GM19035 (cell line): ENCODE measurements around the gene ZNF444.

Experiments
- ATAC-seq: cut with Tn5 transposase; IDR thresholded peaks from one replicate; pipeline ENCODE4 v1.9.1; 2021; ENCODE audit not compliant: unreplicated experiment

The ZNF444 gene

DNA sequence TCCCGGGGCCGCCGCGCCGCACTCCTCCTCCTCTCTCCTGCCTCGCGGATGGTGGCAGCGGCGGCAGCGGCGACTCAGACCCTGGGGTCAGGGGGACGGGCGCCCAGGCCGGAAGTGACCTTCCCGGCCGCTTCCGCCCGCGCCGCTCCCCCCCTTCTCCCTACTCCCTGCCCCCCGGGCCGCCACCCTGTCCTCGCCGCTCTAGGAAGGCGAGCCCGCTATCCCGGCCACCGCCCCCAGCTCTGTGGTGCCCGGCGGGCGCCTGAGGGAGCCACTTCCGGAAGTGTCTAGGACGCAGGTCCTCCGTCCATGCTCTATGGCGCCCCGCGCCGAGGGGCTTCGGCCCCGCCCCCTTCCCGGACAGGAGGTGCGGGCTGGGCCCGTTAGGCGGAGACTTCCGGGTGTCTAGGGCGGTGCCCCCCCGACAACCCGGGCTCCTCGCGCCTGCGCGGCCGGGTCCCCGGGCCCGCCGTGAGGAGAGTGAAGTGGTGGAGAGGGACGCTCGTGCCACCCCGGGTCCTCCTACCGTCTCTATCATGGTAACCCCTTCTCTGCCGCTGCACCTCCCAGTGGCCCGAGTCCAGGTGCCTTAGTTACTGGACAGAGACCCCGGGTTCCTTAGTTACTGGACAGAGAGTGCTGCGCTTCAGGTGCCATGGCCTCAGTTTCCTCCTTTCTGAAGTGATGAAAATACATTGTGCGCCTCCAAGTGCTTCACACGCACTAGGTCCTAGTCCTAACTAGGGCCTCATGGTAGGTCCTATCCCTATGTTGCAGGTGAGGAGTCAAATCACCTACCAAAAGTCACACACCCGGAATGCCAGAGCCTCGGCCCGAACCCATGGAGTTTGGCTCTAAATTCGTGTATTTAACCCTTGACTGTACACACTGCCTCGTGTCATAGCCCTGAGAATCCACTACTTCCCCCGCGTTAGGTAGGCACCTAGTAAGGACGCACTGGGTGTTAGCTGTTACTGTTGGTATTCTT, 19.6 kb upstream of the ZNF444 start, which contains the start of gene ZNF787:
ZNF787 (minus strand) TSS at position 116 of the 988 bp plus-strand sequence. CDS start 18,078 bp downstream, outside the sequence.
- ATAC-seq: peak; percentile 82

- ATAC-seq: no peak
Observed at GRCh38 chr19:56123266-56123891, 17.7 kb upstream of the ZNF444 start.

DNA sequence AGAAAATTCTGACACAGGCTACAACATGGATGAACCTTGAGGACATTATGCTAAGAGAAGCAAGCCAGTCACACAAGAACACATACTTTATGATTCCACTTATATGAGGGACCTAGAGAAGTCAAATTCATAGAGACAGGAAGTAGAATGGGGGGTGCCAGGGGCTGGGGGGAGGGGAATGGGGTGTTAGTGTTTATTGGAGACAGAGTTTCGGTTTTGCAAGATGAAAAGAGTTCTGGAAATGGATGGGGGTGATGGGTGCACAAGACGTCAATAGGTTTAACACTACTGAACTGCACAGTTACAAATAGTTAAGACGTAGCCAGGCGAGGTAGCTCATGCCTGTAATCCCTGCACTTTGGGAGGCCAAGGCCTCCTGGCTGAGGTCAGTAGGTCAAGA, 16.5 kb upstream of the ZNF444 start:
- no peak for ATAC-seq

DNA sequence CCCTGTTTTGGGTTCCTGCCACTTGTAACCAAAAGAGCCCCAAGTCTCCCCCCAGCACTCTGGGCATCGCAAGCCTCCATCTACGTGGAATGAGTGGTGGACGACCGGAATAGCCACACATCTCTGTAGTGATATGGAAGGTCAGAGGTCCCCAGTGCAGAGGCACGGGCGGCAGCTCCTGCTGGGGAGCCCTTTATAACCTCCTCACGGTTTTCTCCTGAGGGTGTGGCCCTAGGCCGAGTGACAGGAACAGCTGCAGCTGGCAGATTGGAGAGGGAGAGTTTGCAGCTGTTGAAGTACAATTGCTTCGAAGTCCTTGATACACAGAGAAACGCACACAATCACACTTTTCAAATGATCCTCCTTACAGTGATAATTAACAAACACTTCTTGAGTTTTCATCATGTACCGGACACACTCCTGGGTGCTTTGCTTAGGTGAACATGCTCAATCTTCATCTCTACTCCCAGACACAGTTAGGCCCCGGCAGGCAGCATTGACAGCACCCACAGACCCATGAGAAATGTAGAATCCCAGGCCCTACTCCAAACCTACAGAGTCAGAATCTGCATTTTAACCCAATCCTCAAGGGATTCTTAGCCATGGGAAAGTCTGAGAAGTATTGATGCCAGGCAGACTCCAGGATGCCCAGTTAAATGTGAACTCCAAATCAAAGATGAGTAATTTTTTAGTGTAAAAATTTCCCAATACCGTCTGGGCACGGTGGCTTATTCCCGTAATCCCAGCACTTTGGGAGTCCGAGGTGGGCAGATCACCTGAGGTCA, 15.1 kb upstream of the ZNF444 start:
- ATAC-seq: no peak

DNA sequence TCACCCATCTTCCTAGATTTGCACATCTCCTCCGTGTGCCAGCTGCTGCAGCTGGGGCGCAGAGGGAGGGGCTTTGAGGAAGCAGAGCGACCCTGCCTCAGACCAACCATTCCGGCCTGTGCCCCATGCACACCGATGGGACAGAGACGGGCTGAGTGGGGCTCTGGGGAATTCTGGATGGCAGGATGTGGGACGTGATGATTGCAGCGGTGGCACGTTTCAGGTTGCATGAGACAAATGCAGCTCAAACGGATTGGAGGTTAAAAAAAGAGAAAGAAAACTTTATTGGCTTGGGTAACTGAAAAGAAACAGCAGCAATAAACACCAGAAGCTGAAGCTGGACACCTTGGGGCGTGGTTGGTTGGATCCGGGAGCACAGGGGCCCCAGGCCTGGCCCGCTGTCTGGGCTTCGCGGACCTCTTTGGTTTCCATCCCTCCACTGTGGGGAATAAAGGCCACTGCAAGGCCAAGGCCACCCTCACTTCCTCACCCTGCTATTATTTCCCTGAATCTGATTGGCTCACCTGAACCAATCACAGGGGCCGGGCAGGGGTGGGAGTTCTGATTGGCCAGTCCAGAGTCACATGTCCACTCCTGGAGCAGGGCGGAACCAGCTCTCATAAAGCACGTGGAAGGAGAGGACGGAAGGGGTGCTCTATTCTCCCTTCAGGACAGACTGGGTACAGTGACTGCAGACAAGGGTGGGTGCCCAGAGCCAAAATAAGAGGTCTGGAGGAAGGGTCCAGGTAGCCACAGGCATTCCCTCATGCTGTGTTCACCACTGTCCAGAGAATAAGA, 13.9 kb upstream of the ZNF444 start:
- no peak for ATAC-seq

GRCh38 chr19:56130006-56130405, 11.1 kb upstream of the ZNF444 start:
- no peak for ATAC-seq

- no peak for ATAC-seq
Observed at GRCh38 chr19:56131651-56132050, 9.4 kb upstream of the ZNF444 start.

DNA sequence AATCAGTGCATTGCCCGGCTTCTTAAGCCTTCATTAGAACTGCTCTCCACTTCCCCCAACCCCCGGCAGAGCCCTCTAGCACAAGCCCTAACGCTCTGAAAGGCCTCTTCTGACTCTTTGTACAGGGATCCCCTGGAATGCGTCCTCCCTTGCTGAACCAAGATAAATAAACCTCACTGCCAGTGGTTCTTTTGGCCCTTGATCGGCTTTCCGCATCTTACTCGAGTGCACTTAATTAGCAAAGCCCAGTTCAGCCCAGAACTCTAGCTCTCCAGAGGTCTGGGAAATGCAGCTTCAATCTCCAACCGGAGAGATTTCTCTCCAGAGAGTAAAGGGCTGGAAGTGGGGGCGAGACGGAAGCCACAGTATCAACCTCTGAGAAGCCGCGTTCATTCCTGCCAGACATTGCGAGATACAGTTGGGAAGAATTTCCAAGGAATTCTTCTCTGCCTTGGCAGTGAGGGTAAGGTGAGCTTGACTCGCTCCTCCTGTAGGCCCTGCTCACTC, 8.7 kb upstream of the ZNF444 start:
- ATAC-seq: no peak

DNA sequence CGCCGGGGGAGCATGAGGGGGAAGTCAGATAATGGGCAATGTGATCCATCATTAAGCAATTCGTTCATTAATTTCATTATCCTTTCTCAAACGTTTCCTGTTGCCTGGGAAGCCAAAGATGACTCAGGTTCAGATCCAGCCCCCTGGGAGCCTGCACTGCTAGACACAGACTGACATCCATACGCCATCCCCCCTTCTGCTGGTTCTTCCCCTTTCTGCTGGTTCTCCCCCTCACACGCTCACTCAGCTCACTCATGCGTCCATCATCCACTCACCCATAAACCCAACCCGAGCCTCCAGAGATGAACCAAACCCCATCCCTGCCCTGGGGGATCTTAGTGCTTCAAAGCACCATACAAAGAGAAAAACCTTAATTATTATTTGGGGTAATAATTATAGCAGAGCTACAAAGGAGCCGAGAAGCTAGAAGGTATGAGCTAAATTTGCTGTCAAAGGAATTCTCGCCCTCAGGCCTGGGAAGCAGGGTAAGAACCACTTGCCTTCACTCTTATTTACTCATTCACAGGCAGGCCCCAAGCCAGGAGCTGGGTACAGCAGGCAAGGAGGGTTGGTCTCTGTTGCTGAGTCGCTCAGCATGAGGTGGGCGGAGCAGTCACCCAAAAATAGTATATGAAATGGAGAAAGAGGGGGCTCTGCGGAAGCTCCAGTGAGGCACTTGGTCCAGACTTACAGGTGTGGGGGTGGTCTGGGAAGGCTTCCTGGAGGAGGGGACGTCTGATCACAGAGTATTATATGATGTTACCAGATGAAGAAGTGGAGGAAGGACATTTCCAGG, 7.0 kb upstream of the ZNF444 start:
- ATAC-seq: no peak

DNA sequence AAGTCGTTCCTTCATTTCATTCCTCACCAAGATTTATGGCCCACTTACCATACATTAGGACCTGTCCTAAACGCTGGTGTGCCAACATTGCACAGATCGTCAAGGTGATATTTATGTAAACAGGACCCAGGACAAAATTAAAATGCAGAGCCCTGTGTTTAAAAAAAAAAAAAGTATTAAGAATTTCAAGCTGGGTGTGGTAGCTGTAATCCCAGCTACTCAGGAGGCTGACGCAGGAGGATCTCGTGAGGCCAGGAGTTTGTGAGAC, 6.5 kb upstream of the ZNF444 start:
- no peak for ATAC-seq

DNA sequence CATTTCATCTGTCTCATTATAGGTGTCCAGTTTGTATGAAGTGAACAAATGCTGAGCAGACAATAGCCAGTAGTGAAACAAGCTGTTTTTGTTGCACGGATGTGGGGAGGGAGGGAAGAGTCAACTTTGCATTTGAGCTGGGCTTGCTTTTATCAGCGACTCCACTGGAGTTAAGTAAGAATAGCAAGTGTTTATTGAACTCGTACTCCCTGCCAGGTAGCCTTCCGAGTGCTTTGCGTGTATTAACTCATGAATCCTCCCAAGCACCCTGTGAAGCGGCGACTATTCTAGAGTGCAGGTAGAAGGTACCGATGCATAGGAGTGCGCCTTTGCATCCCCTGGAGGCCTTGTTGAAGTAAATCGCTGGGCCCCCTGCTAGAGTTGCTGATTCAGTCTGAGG, 4.7 kb upstream of the ZNF444 start:
- no peak for ATAC-seq

DNA sequence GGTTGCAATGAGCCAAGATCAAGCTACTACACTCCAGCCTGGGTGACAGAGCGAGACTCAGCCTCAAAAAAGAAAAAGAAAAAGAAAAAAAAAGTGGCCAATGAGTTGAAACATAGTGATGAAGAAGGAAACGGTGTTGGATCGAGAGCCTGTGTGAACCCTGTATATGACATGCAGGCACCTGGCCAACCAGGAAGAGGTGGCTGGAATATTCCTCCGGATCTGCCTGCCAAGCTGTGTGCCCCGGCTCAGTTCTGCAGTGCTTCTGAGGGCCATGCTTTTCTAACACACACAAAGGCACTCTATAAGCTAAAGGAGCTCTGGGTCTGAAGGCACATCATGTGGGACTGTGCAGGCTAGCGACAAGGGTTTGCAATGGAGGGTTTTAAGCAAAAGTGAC, 3.7 kb upstream of the ZNF444 start:
- no peak for ATAC-seq

DNA sequence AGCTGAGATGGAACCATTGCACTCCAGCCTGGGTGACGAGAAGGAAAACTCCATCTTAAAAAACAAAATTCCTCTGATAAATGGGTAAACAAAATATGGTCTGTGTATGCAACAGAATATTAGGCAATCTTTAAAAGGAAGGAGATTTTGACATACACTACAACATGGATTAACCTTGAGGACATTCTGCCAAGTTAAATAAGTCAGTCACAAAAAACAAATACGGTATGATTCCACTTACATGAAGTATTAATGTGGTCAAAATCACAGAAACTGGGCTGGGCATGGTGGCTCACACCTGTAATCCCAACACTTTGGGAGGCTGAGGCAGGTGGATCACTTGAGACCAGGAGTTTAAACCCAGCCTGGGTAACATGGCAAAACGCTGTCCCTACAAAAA, 3.0 kb upstream of the ZNF444 start:
- no peak for ATAC-seq

GRCh38 chr19:56139847-56140582, 1.1 kb upstream of the ZNF444 start:
- ATAC-seq: peak; percentile 3

DNA sequence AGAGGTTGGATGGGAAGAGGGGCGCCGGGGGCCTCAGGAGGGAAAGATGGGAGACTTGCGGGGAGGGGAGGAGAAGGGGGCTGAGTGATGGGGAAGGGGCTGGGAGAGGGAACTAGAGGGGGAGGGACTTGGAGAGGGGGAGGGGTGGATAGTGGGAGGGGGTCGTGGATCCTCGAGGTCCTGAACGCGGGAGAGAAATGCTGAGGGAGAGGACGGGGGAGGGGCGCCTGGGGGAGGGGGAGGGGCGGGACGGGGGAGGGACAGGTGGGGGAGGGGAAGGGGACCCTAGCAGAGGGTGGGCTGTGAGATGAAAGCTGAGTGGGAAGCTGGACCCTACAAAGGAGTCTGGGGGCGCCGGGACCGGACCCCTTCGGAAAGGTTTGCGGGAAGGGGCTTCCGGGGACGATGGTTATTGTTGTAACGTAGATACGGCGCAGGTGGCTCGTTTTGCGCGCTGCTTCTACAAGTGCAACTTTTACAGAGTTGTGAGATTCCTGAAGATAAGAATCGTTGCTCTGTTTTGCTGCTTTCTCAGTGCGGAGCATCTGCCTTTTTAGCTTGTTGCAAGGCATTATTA, 418 bp downstream of the ZNF444 start:
- ATAC-seq: no peak

DNA sequence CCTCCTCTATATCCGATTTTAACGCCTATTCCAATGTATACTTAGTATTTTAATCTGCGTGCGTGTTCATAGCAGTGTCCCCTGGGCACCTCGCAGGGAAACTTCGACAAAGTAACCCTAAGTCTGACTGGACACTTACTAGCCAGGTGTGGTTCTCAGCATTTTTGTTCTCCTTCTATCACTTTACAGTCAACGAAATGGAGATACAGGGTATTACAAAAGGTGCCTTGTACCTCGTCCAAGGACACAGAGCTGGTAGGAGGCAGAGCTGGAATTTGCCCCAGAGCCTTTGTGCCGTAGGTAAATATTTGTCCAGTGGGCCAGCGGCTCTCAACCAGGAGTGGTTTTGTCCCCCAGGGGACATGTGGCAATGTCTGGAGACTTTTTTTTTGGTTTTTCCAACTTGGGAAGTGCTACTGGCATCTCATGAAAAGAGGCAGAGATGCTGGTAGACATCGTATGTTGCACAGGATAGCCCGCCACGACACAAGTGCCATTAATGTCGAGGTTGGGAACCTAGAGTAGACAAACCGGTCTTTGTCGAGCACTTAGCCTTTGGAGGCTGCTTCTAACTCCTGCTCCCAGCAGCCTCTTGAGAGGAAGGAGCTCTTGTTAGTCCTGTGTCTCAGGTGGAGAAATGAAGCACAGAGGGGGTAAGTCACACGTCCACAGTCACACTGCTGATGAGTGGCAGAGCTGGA, 1.1 kb downstream of the ZNF444 start:
- ATAC-seq: no peak

DNA sequence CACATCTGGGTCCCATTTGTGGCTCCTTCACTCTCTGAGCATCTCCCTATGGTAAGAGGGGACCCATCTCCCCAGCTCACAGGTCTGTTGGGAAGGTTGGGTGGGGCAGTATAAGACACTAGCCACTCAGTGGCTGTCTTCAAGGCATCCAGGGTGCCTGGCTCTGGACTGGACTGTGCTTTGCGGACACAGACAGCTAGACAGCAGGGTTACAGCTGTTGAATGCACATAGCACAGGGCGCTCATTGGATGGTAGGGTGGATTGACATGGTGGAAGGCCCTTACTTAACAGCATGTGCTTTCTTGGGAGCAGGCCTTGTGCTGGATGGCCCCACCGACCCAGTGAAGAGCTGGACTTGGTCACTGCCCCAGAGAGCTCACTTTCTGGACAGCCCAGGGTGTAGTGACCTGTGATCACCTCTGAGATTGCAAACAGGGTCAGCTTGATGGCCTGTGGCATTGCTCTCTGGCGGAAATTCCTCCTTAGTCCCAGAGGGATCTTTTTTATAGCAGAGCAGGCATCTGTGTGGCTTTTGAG, 1.9 kb downstream of the ZNF444 start:
- ATAC-seq: no peak

DNA sequence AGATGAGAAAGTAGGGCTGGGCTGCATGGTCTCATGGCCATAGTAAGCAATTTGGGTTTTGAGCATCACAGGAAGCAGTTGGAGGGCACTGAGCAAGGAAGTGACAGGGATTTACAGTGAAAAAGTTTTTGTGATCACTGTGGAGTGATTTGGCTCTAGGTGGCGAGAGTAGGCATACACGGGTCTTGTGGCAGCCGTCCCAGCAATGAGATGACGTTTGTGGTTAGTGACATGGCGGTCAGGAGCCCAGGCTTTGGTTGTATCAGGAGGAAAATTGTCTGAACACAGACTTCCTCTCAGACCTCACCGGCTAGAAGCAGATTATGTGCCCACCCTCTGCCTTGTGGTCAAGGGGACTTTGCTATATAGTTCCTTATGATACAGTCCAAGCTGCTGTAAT, 3.3 kb downstream of the ZNF444 start:
- no peak for ATAC-seq
